Measurements from ENCODE around the gene HPDL.
A peak's percentile ranks its signal among the peaks of the same experiment; 100 is the strongest.
"Not testable (repeated sequence)": the region's sequence is repeated elsewhere in the genome, so short reads cannot be mapped to it uniquely, and the experiment has no call there.

HPDL gene

GRCh38 chr1:45326627-45327623, at the start of gene HPDL:
TSS of gene HPDL (plus strand) at chr1:45326895. CDS start at chr1:45327149, 254 bp downstream.
- peak; percentile 99 for TF ChIP-seq MYC (IDR thresholded peaks at IDR 0.05; ENCODE audit: low read depth, low read length)
- TF ChIP-seq, protein P1, sequence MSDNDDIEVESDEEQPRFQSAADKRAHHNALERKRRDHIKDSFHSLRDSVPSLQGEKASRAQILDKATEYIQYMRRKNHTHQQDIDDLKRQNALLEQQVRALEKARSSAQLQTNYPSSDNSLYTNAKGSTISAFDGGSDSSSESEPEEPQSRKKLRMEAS (IDR thresholded peaks at IDR 0.05; ENCODE audit: low read depth, low read length) = peak; percentile 94
- TF ChIP-seq POLR2A (IDR thresholded peaks at IDR 0.05; ENCODE audit: extremely low read depth, insufficient read length) = peak; percentile 96
- TF ChIP-seq, protein P2, sequence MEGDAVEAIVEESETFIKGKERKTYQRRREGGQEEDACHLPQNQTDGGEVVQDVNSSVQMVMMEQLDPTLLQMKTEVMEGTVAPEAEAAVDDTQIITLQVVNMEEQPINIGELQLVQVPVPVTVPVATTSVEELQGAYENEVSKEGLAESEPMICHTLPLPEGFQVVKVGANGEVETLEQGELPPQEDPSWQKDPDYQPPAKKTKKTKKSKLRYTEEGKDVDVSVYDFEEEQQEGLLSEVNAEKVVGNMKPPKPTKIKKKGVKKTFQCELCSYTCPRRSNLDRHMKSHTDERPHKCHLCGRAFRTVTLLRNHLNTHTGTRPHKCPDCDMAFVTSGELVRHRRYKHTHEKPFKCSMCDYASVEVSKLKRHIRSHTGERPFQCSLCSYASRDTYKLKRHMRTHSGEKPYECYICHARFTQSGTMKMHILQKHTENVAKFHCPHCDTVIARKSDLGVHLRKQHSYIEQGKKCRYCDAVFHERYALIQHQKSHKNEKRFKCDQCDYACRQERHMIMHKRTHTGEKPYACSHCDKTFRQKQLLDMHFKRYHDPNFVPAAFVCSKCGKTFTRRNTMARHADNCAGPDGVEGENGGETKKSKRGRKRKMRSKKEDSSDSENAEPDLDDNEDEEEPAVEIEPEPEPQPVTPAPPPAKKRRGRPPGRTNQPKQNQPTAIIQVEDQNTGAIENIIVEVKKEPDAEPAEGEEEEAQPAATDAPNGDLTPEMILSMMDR (IDR thresholded peaks at IDR 0.05; ENCODE audit: low read depth, low read length) = no peak
- DNase-seq (ENCODE audit: low read depth) = peak; percentile 92
- H3K4me3 ChIP-seq (ENCODE audit: low read depth, low read length) = peak within 1 kb of the TSS; percentile 84

DNA sequence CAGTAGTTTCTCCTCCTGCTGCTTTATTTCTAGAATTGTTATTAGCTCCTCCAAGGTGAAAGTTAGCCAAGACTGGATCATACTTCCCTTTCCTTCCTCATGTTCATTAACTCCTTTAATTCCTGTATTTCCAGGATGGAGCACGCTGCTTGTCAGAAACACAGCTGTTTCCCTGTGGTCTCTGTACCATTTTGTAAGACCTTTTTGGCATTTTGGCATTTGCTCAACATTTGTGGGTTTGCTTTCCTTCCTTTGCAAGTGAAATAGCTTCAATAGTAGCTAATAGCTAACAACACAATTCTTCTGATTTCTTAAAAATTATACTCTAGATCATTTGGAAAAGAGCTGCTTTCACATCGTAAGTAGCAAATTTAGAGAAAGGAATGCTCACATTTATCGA, 44.3 kb upstream of the HPDL start:
- H3K4me3 ChIP-seq (ENCODE audit: low read depth, low read length) = no peak overlapping the region
- TF ChIP-seq POLR2A (IDR thresholded peaks at IDR 0.05; ENCODE audit: extremely low read depth, insufficient read length) (no peak), MYC (IDR thresholded peaks at IDR 0.05; ENCODE audit: low read depth, low read length) (no peak)
- TF ChIP-seq, protein P1 (IDR thresholded peaks at IDR 0.05; ENCODE audit: low read depth, low read length) = no peak
- TF ChIP-seq, protein P2 (IDR thresholded peaks at IDR 0.05; ENCODE audit: low read depth, low read length) = no peak
- DNase-seq (ENCODE audit: low read depth) = no peak

- H3K4me3 ChIP-seq (ENCODE audit: low read depth, low read length); DNase-seq (ENCODE audit: low read depth): not testable (repeated sequence)
Observed at GRCh38 chr1:45284858-45285257, 41.8 kb upstream of the HPDL start.

GRCh38 chr1:45286521-45286920, 40.2 kb upstream of the HPDL start:
- not testable (repeated sequence) for H3K4me3 ChIP-seq (ENCODE audit: low read depth, low read length)

DNA sequence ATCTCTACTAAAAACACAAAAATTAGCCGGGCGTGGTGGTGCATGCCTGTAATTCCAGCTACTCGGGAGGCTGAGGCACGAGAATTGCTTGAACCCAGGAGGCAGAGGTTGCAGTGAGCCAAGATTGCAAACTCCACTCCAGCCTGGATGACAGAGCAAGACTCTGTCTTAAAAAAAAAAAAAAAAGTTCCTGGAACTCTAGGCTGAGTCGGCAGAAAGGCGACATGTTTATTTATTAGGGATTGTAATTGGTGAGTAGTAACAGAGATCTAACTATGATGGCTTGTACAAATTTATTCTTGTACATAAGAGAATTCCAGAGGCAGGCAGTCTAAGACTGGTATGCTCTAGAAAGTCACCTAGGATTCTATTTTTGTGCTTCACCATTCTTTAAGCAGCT, 35.7 kb upstream of the HPDL start:
- DNase-seq (ENCODE audit: low read depth) = not testable (repeated sequence)

More at GRCh38 chr1:45286521-45286920, 40.2 kb upstream of the HPDL start:
- not testable (repeated sequence) for DNase-seq (ENCODE audit: low read depth)

GRCh38 chr1:45291716-45292115, 35.0 kb upstream of the HPDL start:
- DNase-seq (ENCODE audit: low read depth) = no peak
- H3K4me3 ChIP-seq (ENCODE audit: low read depth, low read length) = no peak overlapping the region
- TF ChIP-seq MYC (IDR thresholded peaks at IDR 0.05; ENCODE audit: low read depth, low read length) (no peak), POLR2A (IDR thresholded peaks at IDR 0.05; ENCODE audit: extremely low read depth, insufficient read length) (no peak)
- TF ChIP-seq, protein P1 (IDR thresholded peaks at IDR 0.05; ENCODE audit: low read depth, low read length) = no peak
- TF ChIP-seq, protein P2 (IDR thresholded peaks at IDR 0.05; ENCODE audit: low read depth, low read length) = no peak

More for the DNA sequence above, 35.7 kb upstream of the HPDL start:
- H3K4me3 ChIP-seq (ENCODE audit: low read depth, low read length) = not testable (repeated sequence)

- no peak for TF ChIP-seq POLR2A (IDR thresholded peaks at IDR 0.05; ENCODE audit: extremely low read depth, insufficient read length)
- no peak for DNase-seq (ENCODE audit: low read depth)
- no peak overlapping the region for H3K4me3 ChIP-seq (ENCODE audit: low read depth, low read length)
Observed at GRCh38 chr1:45297666-45298356, 28.9 kb upstream of the HPDL start.

- TF ChIP-seq, protein P2 (IDR thresholded peaks at IDR 0.05; ENCODE audit: low read depth, low read length) = no peak
- TF ChIP-seq POLR2A (IDR thresholded peaks at IDR 0.05; ENCODE audit: extremely low read depth, insufficient read length) = no peak
- TF ChIP-seq MYC (IDR thresholded peaks at IDR 0.05; ENCODE audit: low read depth, low read length) = no peak
- TF ChIP-seq, protein P1 (IDR thresholded peaks at IDR 0.05; ENCODE audit: low read depth, low read length) = no peak
- H3K4me3 ChIP-seq (ENCODE audit: low read depth, low read length) = no peak overlapping the region
- no peak for DNase-seq (ENCODE audit: low read depth)
Observed at GRCh38 chr1:45299296-45299695, 27.4 kb upstream of the HPDL start.

All from NB4 (cell line).